GM12872 (cell line): Measurements from ENCODE around the gene EVA1A.

ENCODE experiments used
- CTCF ChIP-seq: IDR thresholded peaks from 3 replicates; pipeline ENCODE4 v1.5.1; 2011; ENCODE audit warnings: low read depth, mild to moderate bottlenecking, low read length, moderate library complexity; ENCODE audit not compliant: insufficient read depth

Gene EVA1A

DNA sequence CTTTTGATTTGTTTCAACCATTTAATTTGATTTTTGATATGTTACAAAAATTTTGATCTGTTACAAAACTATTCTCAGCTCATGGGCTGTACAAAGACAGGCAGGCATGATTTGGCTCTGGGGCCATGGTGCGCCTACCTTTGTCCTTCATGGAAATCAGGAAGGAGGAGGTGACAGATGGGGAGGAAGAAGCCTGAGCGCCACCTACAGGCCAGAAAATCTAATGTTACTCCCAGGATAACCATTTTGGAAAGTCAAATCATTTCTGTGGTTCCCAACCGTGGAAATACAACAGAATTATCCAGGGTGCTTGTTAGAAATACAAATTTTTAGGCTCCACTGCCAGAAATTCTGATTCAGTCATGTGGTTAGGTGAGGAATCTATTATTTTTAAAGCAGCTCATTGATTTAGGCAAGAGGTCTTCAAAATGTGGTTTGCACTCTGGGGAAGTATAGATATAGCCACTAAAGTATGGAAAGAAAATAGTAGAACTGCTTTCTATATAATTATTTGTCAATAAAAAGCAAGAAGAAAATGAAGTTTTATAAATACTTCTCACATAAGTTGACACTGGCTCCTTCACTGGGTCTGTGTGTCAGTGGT is 93.9 kb downstream of the EVA1A start:
- TF ChIP-seq CTCF, result peak; percentile 77

DNA sequence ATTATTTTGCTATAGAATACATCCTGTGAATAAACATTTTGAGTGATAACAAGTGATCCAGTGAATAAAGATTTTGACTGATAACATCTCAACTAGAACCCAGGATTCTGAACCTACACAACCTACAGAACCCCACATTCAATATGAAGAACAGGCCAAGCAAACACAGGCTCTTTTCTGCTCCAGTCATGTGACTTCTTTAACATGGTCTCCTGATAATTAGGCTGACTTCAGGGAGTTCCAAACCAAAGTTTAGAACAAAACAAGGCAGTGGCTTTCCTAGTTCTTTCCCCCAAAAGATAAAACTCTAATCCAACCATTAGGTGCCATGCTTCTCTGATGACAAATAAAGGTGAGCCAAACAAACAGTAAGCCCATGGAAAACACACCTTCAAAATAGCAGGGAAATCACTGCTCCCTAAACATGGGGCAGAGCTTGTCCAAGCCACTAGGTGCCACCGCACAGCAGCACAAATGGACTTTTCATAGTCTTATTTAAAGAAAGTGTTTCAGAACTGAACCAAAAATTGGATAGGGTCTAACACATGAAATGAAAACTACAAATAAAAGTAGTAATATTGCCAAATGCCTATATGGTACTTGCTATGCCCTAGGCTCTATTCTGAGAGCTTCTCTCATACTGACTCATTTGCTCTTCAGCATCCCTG is 95.3 kb downstream of the EVA1A start:
- 0 out of 3 replicates have a peak, but pooled peaks have one; percentile 13 for TF ChIP-seq CTCF

DNA sequence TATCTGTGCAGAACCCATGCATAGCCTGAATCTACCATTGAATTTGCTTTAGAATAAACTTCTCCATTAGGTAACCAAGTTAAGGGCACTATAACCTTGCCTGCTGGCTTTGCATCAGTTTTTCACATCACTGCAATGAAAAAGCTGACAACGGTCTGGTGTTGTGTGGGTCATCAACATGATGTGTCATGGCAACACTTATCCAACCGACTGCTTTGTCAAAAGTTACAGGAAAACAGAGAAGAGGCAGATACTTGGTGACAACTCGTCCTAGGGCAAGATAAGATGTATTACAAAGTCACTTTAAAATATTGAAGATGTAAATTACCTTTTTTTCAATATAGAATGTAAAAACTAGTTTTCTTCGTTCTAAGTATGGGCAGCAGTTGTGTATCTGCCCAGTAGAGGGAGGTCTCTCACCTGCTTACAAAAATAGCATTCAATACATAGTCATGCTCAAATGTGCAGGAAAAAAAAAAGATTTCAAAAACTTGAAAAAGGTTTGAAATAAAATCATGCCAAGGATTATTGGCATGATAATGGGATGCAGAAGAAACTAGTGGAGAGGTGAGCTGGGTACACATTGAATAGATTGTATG is 96.3 kb downstream of the EVA1A start:
- TF ChIP-seq CTCF, result peak; percentile 60

GRCh38 chr2:75462721-75463120 is 98.0 kb downstream of the EVA1A start:
- no peak for TF ChIP-seq CTCF

- no peak for TF ChIP-seq CTCF
These were observed 98.5 kb downstream of the EVA1A start for GRCh38 chr2:75462206-75462605.

- no peak for TF ChIP-seq CTCF
These were observed 100.1 kb downstream of the EVA1A start for GRCh38 chr2:75460630-75461029.

DNA sequence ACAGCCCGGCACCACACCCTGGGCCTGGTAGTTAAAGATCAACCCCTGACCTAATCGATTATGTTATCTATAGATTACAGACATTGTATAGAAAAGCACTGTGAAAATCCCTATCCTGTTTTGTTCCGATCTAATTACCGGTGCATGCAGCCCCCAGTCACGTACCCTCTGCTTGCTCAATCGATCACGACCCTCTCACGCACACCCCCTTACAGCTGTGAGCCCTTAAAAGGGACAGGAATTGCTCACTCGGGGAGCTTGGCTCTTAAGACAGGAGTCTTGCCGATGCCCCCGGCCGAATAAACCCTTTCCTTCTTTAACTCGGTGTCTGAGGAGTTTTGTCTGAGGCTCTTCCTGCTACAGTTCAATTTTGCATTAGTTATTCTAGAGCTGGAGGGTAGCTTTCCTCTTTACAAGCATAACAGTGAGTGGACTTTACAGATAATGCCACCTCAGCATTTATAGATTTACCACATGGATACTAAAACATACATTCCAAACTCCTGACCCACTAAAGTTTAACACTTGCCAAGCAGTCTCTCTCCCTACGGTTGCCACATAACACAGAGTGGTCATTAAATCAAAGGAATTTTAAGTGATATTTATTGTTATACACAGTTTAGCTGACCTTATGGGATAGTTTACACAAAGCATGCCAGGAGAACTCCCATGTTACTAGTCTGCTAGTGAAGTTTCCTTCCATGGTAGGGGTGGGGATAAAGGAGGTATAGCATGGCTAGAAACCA is 101.0 kb downstream of the EVA1A start:
- TF ChIP-seq CTCF, result no peak
